Measurements from ENCODE around the gene FOXL3.

FOXL3 gene

DNA sequence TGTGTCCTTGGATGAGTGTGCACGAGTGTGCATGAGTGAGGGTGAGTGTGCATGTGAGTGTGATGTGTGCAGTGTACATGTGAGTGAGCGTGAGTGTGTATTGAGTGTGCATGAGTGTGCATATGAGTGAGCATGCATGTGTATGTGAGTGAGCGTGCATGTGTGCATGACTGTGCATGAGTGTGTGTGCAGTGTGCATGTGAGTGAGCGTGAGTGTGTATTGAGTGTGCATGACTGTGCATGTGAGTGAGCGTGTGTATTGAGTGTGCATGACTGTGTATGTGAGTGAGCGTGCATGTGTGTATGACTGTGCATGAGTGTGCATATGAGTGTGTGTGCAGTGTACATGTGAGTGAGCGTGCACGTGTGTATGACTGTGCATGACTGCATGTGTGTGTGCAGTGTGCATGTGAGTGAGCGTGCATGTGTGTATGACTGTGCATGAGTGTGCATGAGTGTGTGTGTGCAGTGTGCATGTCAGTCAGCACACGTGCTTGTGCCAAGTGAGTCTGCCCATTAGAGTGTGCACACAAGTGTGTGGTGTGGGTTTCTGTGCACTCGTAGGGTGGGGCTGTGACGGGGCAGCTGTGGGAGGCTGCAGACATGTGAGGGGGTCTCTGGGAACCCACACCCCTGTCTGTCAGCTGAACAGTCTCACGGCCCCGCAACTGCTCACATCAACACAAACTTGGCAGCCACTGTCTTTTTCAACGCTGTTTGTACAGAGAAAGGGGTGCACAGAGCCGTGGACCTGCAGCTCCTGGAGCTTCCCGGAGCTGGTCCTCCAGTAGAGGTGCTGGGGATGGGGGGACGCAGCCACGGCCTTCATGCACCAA, 14.8 kb downstream of the FOXL3 start:
- DNase-seq: no peak

DNA sequence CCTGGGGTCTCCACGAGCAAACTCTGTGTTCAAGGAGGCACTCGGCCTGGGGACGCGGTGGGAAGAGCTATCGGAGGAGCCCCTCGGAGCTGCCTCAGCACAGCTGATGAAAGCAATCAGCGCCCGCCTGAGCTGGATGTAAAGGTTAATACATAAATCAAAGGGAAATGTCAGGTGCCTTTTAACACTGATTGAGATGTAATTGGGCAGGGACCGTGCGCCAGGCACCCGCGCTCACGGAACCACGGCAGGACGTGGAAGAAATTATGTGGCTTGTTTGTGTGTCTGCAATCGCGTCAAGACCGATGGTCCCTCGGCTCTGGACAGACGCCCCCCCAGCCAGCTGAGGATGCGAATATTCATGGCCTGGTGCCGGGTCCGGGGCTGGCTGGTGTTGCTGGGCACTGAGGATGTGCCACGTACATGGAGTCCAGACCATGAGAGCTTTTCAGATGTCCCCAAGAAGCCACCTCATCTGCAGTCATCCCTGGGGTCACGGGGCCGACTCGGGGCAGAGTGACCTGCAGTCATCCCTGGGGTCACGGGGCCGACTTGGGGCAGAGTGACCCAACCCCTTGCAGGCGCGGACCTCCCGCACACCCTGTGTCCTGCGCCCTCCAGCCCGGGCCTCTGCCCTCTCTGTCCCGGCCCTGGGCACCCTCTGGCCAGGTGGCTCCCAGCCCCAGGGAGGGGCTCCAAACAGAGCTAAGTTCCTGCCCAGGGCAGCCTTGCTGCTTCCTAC, 15.6 kb downstream of the FOXL3 start:
- DNase-seq: no peak

DNA sequence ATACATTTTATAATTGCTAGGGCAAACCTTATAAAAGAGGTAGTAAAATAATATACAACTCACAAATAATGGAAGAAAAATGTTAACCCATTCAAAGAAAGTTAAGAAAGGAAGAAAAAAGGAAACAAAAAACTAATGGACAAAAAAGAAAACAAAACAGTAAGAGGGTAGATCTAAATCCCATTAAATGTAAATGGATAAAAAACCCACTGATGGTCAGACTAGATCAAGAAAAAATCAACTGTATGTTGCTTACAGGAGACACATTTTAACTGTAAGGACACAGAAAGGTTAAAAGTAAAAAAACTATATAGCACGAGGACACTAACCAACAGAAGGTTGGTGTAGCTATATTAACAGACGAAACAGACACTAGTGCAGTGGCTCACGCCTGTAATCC, 18.0 kb downstream of the FOXL3 start:
- DNase-seq: no peak

DNA sequence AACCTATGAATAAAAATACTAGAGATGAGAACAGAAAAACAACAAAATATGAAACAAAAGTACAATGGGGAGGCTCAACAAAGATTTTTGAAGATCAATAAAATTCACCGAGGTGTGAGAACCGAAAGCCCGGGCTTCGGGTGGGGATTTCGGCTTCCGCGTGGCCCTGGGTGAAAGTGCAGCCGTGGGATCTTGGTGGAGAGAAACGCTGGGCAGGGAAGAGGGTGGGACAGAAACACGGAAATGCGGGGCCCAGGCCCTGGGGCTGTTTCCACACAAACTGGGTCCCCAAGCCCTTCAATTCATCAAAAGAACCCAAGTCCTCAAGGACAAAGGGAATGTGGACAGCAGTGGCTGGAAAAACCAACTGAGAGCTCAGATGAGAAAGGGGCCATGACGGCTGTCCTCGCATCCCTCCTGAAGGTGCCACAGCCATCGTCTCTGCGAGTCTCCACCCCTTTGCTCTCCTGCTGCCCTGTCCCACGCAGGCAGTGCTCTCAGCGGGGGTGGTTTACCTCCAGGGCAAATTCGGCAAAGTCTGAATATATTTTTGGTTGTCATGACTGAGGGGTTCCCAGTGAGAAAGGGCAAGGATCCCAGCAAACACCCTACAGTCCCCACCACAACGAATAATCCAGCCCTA, 19.7 kb downstream of the FOXL3 start:
- DNase-seq: no peak

DNA sequence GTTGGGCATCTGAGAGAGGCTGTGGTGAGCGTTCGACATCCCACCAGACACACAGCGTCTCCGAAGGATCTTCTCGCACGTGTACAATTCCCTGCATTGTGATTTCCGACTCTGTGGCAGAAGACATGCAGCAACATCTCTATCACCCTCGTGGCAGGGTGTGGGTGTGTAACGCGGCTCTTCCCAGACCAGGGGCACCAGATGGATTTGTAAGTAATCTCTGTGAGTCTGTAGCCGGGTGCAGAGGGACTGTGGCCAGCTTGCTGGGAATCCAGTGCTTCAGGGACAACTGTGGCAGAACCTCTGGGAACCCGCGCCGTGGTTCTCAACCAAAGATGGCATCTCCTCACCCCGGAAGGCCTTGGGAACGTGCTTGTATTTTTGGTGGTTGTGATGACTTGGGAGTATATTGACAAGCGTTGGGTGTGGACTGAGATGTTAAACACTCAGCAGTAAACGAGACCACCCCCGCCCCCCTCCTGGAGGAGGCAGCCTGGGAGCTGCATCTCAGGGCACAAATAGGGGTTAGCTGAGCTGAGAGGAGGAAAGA, 21.2 kb downstream of the FOXL3 start:
- DNase-seq: no peak

DNA sequence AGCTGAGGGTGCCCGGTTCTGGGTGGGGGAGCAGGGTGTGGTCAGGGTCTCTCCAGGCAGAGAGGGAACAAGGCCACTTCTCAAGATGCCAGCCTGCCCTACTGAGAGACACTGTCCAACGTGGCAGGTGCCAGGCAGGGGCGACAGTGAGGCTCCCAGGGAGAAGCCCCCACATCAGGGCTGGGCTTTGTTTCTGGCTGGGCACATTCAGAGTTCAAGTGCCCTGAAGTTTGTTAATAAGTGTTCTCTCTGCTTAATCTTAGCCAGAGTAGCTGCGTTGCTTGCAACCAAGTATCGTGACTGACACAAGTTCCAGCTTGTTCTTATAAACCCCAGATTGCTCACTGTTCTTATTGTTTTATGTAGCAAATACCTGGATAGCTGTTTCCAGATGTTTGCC, 21.8 kb downstream of the FOXL3 start:
- no peak for DNase-seq

DNA sequence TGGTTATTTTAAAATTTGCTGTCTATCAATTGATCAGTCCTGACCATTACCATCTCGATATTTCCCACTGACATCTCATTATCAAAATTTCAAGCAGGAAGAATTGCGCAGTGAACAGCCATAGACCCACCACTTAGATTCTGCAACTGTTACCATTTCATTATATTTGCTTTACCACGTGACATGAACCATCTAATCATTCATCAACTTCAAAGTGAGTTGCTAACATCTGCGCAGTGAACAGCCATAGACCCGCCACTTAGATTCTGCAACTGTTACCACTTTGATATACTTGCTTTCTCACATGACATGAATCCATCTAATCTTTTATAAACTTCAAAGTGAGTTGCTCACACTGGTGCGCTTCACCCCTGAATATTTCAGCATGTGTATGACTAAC, 22.5 kb downstream of the FOXL3 start:
- no peak for DNase-seq

DNA sequence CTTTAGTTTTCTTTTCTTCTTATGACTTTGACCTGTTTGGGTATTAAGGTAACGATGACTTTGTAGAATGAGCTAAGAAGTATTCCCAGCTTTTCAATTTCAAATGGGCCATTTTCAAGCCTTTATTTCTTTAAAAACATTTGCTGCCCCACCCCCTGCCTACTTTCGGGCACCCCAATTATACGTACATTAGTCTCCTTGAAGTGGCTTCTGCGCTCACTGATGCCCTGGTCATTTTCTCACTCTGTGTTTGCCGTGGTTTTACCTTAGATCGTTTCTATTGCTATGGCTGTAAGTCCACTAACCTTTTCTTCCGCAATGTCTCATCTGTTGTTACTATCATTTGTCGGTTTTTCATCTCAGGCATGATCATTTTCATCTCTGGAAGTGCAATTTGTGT, 24.9 kb downstream of the FOXL3 start:
- no peak for DNase-seq

DNA sequence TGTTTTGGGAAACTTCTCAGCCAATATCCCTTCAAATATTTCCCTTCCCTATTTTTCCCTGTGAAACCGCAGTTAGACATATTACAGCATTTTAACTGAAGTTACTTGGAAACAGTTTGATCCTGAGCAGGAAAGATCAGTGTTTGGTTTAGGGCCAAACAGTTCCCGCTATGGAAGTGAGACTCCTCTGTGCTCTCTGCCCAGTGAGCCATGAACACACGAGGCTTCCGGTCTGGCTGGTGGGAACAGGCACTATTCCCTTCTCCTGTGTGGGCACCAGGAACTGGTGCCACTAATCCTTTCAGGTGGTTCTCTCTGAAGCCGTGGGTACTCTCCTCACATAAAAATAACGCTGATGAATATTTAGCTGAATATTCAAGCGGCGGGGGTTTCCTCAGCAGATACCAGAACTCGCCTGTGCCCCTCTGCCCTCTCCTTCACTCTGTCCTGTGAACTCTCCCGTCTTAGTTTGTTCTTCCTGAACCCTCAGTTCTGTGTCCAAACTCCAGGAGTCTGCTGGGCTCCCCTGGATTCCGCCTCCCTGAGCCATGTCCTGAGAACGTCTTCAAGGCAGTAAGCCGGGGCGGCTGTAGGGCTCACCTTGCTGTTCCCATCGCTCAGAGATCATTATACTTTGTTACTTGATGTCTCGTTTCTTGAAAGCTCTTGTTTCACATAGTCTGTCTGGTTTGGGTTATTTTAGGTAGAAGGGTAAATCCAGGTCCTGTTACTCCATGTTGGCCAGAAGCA, 25.7 kb downstream of the FOXL3 start:
- DNase-seq: no peak

DNA sequence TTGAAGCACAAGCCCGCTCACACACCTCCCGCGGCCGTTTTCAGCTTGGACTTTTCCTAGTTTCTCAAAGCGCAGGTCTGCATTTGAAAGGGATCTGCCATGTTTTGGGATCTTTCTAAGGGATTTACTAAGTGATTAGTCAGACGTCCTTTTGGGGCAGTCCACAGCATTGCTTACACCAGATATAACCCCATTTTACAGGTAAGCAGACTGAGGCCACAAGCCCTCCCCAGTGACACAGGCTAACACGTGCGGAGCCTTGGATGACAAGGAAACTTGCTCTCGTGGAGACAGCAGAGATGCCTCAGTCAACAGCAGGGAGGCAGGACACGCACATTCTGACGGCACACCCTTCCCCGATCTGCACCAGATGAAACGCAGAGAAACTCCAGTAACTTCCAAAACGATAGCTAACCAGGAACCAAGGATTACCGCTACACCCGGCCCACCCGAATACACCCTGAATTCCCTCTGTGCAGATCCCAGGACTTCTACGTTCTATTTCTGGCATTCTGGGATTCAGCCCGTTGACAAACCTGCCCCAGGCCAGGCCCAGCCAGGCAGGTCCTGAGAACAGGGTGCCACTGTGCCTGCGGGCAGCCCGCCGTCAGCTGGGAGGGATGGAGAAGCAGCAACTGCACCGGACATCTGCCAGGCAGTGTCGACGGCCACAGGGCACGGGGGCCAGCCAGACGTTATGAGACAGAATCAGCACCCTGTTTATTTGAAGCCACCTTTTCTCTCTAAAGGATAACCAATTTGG, 27.9 kb downstream of the FOXL3 start:
- no peak for DNase-seq

DNA sequence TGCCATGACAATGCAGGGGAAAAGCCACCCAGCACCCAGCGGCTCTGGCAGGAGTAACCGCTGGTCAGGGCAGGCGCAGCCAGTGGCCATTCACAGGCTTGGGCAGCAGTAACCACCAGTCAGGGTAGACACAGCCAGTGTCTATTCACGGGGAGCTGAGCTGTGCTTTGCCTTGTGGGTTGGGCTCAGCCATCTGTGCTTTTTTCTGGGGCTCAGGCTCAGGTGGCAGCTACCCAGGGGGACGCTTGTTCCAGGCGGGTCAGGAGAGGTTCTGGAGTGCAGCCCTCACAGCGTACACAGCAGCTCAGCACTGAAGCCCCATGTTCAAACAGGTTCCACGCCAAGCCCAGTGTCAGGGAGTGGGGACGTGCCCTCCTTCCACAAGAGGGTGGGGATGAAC, 28.5 kb downstream of the FOXL3 start:
- no peak for DNase-seq

DNA sequence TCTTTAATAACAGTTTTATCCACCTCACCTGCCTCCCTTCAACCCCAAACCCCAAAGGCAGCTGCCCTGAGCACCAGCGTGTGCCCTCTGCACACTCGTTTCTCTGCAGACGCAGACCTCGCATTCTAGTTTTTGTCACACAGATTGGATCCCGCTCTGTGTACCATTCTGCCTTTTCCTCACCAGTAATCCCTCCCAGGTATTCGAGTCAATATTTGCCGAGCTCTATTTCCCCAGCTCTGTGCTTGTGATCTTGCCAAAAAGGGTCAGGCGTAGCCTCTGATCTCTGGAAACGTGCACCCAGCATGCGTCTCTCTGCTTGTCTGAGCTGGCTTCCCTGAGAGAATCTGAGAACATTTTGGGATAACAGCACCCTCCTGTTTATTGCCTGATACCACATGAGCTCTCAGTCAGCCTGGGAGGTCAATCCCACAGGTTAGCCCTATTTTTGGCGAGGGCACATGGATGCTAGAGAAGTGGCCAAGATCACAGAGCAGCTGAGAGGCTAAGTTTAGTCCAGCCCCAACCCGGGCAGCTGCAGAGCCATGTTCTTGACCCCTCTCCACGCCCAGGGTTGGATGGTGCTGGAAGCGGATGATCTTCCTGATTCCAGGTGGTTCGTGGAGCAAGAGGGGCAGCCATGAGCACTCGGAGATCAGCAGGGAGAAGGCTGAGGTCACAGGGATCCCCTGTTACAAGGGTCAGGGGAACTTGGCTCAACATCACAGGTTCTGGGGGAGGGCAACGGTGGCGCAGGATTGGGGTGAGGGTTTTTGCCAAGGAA, 29.1 kb downstream of the FOXL3 start:
- no peak for DNase-seq

DNA sequence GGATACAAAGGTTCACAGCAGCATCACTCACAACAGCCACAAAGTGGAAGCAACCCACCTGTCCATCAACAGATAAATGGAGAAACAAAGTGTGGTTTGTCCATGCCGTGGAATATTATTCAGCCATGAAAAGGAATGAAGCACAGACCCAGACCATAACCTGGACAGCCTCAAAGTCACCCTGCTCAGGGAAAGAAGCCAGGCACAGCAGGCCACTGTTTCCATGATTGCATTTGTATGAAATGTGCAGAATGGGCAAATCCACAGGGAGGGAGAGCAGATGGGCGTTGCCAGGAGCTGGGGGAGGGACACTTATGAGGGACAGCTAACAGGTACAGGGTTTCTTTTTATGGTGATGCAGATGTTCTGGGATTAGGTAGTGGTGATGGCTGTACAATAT, 30.3 kb downstream of the FOXL3 start:
- DNase-seq: no peak

DNA sequence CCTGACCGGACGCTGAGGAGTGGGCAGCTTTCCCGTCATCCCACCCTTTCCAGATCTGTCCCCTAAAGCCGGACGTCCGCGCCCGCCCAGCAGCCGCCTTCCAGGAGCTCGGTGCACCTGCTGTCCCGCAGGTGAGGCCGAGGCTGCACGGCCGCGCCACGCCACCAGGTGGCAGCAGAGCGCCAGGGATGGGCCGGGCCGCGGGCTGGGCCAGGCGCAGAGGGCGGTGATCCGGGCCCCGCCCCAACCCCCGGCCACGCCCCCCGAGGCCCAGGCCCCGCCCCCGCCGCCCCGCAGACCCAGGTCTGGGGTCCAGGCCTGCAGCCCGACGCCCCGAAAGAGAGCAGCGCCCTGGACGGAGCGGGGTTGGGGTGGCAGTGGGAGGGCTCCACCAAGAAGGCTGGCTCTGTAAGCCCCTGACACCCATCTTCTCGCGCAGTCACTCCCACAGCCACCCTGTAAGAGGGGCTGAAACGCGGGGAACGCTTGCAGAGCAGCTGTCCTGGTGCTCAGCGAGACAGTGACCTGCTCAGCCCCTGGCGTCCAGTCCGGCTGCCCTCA, 32.2 kb downstream of the FOXL3 start:
- peak; percentile 87 for DNase-seq

DNA sequence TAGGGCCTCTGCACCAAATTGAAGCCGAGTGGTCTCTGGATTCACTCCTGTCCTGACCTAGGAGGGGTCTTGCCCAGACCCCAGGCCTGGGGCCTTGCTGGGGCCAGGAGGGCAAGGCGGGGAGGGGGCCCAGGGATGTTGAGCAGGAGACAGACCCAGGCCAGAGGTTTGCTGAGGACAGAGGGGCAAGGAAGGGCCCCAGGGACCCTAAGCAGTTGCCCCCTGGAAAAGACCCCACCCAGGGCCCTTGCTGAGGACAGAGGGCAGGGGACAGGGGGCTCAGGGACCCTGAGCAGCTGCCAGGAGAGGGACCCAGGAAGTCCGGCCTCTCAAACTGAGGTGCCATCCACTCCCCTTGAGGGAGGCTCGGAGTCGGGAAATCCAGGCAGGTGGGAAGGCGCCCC, 32.7 kb downstream of the FOXL3 start:
- no peak for DNase-seq

DNA sequence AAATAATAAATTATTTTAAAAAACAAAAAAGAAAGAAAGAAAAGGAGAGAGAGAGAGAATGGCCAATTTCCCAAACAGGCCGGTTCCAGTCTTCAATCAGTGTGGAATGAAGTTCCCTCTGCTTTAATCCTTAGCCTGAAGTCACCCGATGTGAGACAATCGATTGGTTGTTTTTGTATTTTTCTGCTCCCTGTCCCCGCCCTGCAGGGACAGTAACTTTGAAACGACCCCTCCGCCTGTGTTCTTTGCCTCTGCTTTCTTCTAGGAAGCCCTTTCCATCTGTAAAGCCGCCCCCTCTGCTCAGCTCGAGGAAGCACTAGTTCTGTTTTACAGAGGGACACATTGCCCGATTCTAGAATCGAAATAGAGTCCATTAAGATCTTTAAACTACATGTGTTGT, 33.4 kb downstream of the FOXL3 start:
- no peak for DNase-seq

DNA sequence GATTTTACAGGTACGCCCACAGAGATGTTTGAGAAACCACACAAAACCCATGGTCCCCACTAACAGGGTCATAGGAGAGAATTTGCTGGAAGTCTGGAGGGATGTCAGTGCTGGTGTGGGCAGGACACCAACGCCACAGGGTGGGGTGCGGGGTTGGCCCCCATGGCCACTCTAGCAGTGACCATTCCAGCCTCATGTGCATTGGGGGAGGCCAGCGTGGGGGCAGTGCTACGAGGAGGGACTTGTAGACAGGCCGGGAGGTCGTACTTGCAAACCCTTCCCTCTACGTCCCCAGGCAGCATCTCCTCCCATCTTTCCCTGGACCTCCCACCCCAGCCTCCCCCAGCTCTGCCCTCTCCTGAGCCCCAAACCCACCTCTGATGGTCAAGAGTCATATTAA, 34.0 kb downstream of the FOXL3 start:
- no peak for DNase-seq

DNA sequence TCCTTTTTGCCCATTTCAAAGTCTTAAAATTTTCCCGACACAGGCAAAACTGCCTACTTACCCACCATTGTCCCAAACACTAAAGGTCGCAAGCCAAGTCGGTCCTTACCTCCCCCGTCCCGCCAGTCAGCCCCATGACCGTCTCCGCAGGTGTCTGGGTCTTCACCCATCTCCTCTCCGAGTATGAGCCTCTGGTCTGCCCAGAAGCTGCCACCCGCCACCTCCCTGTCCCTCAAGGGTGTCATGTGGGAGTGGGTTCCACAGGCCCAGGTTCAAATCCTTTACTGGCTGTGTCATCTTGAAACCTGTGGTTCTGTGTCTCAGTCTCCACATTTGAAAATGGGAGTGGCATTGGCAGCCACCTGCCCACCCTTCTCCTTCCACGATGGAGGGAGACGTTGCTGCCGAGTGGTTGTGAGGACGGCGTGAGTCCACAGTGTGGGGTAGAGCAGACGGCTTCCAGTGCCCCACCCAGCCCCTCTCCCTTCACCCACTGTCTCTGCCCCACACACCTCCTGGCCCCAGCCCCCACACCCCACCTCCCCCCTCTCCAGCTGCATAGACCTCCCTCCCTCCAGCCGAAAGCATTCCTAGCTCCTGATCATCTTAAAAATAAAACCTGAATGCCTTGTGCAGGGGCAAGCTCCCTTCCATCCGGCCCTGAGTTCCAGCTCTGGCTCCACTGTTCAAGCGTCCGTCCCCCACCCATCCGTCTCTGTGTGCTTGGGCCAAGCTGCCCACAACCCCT, 35.3 kb downstream of the FOXL3 start:
- DNase-seq: no peak

DNA sequence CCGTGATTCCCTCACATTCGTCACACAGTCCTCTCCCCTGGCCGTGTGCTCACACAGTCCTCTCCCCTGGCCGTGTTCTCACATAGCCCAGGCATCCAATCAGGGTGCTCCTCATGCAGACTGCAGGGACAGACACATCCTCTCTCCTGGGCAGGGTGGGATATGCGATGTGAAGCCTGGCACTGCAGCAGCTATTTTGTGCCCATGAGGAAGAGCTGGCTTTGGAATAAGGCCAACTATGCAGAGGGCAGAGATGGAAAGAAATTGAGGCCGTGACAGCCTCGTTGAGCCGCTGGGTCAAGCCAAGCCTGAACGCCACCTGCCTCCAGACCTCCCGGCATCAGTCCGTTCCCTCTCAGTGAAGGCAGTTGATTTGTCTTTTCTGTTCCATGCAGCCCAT, 35.8 kb downstream of the FOXL3 start:
- no peak for DNase-seq

DNA sequence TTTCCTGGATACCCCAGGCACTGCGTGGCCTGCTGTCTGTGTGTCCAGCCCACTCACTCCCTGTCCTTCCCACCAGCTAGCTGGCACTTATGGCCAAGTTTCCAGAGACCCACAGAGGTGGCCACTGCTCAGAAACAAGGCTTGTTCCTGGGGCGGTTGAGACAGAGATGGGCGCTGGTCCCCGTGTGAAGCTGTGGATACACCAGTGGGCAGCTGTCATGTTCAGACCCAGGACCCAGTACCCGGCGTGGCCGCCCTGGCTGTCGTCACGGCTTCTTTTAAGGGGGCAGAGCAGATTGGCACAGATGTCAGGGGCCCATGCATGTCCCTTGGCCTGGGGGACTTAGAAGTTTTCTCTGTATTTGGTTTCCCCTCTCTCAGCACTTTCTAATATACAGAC, 36.3 kb downstream of the FOXL3 start:
- no peak for DNase-seq

All from activated naive CD4-positive, alpha-beta T cell treated with anti-CD3 and anti-CD28 coated beads, Interleukin-2, amount 50 U/mL, for 16 hours (primary cell).